Measurements from ENCODE around the gene NRROS. TPM values are rescaled to one million over a fixed set of nuclear protein-coding genes. Genes with fewer than 3 reads are reported as not detected.

The NRROS gene
- total RNA-seq, 1 experiment from 2014 or later = not detected

- DNase-seq = no peak
- Histone ChIP-seq H3K9me3 (replicated peaks) (no peaks in the 10 kb centered on the region; the same call in 1 of the 2 replicates), H3K27ac (no peak overlapping the region), H3K27me3 (no peaks in the 10 kb centered on the region), H3K36me3 (no peaks in the 10 kb centered on the region), H3K4me1 (peaks cover 13% of the 10 kb centered on the region), H3K4me3 (no peak overlapping the region)
Measured at GRCh38 chr3:196670339-196670738, 30.8 kb downstream of the NRROS start.

GRCh38 chr3:196673632-196674031 lies 34.1 kb downstream of the NRROS start:
- Histone ChIP-seq H3K9me3 (replicated peaks) (no peaks in the 10 kb centered on the region; the same call in 1 of the 2 replicates), H3K4me3 (no peak overlapping the region), H3K36me3 (no peaks in the 10 kb centered on the region), H3K27ac (no peak overlapping the region), H3K27me3 (no peaks in the 10 kb centered on the region; the same call in 1 of the 2 replicates), H3K4me1 (no peaks in the 10 kb centered on the region)
- DNase-seq = no peak

- Histone ChIP-seq H3K4me1 (no peaks in the 10 kb centered on the region), H3K27me3 (no peaks in the 10 kb centered on the region; the same call in 1 of the 2 replicates), H3K36me3 (no peaks in the 10 kb centered on the region), H3K9me3 (replicated peaks) (no peaks in the 10 kb centered on the region; the same call in 1 of the 2 replicates), H3K4me3 (no peak overlapping the region), H3K27ac (no peak overlapping the region)
- no peak for DNase-seq
Measured at GRCh38 chr3:196677353-196677752, 37.9 kb downstream of the NRROS start.

- DNase-seq = no peak
- H3K9me3 ChIP-seq (replicated peaks) = no peaks in the 10 kb centered on the region; the same call in 1 of the 2 replicates
- no peaks in the 10 kb centered on the region for H3K4me1 ChIP-seq
- no peaks in the 10 kb centered on the region; the same call in 1 of the 2 replicates for H3K27me3 ChIP-seq
- no peak overlapping the region for H3K4me3 ChIP-seq
- no peak overlapping the region for H3K27ac ChIP-seq
- H3K36me3 ChIP-seq = no peaks in the 10 kb centered on the region
Measured at GRCh38 chr3:196677931-196678330, 38.4 kb downstream of the NRROS start.

- H3K27ac ChIP-seq = no peak overlapping the region
- no peaks in the 10 kb centered on the region; the same call in 1 of the 2 replicates for H3K4me1 ChIP-seq
- H3K36me3 ChIP-seq = no peaks in the 10 kb centered on the region
- H3K4me3 ChIP-seq = no peak overlapping the region
- no peaks in the 10 kb centered on the region; the same call in 1 of the 2 replicates for H3K27me3 ChIP-seq
- H3K9me3 ChIP-seq (replicated peaks) = no peaks in the 10 kb centered on the region
- DNase-seq = peak; percentile 30 to 77
Measured at GRCh38 chr3:196684548-196685407, 45.3 kb downstream of the NRROS start.

GRCh38 chr3:196686436-196686835 lies 46.9 kb downstream of the NRROS start:
- no peak for DNase-seq
- no peak overlapping the region for H3K4me3 ChIP-seq
- no peak overlapping the region for H3K27ac ChIP-seq
- no peaks in the 10 kb centered on the region; the same call in 1 of the 2 replicates for H3K27me3 ChIP-seq
- H3K36me3 ChIP-seq = no peaks in the 10 kb centered on the region
- H3K4me1 ChIP-seq = no peaks in the 10 kb centered on the region; the same call in 1 of the 2 replicates
- H3K9me3 ChIP-seq (replicated peaks) = no peaks in the 10 kb centered on the region

- H3K4me3 ChIP-seq = no peak overlapping the region
- H3K36me3 ChIP-seq = no peaks in the 10 kb centered on the region
- DNase-seq = no peak
- H3K27me3 ChIP-seq = no peaks in the 10 kb centered on the region; the same call in 1 of the 2 replicates
- no peak overlapping the region for H3K27ac ChIP-seq
- no peaks in the 10 kb centered on the region for H3K9me3 ChIP-seq (replicated peaks)
- no peaks in the 10 kb centered on the region; the same call in 1 of the 2 replicates for H3K4me1 ChIP-seq
Measured at GRCh38 chr3:196688349-196688748, 48.9 kb downstream of the NRROS start.

GRCh38 chr3:196689941-196690660 lies 50.6 kb downstream of the NRROS start:
- no peaks in the 10 kb centered on the region for H3K36me3 ChIP-seq
- H3K4me1 ChIP-seq = no peaks in the 10 kb centered on the region; the same call in 1 of the 2 replicates
- no peaks in the 10 kb centered on the region; the same call in 1 of the 2 replicates for H3K27me3 ChIP-seq
- H3K9me3 ChIP-seq (replicated peaks) = no peaks in the 10 kb centered on the region
- H3K4me3 ChIP-seq = no peak overlapping the region
- DNase-seq = no peak
- no peak overlapping the region for H3K27ac ChIP-seq

GRCh38 chr3:196691386-196691785 lies 51.9 kb downstream of the NRROS start:
- DNase-seq = no peak
- no peak overlapping the region for H3K4me3 ChIP-seq
- H3K4me1 ChIP-seq = no peaks in the 10 kb centered on the region
- no peaks in the 10 kb centered on the region for H3K9me3 ChIP-seq (replicated peaks)
- H3K36me3 ChIP-seq = no peaks in the 10 kb centered on the region
- no peak overlapping the region for H3K27ac ChIP-seq
- no peaks in the 10 kb centered on the region; the same call in 1 of the 2 replicates for H3K27me3 ChIP-seq

GRCh38 chr3:196694202-196694638 lies 54.7 kb downstream of the NRROS start:
- Histone ChIP-seq H3K4me3 (no peak overlapping the region), H3K27me3 (no peaks in the 10 kb centered on the region), H3K27ac (no peak overlapping the region), H3K9me3 (replicated peaks) (no peaks in the 10 kb centered on the region), H3K4me1 (no peaks in the 10 kb centered on the region), H3K36me3 (no peaks in the 10 kb centered on the region)
- DNase-seq = peak in 1 of 2 experiments; percentile 13

GRCh38 chr3:196694941-196695848 lies 55.7 kb downstream of the NRROS start:
- H3K36me3 ChIP-seq = no peaks in the 10 kb centered on the region
- no peaks in the 10 kb centered on the region for H3K27me3 ChIP-seq
- H3K4me1 ChIP-seq = no peaks in the 10 kb centered on the region
- no peak overlapping the region for H3K4me3 ChIP-seq
- no peaks in the 10 kb centered on the region for H3K9me3 ChIP-seq (replicated peaks)
- DNase-seq = no peak
- no peak overlapping the region for H3K27ac ChIP-seq

- Histone ChIP-seq H3K9me3 (replicated peaks) (no peaks in the 10 kb centered on the region), H3K27ac (no peak overlapping the region), H3K27me3 (no peaks in the 10 kb centered on the region), H3K36me3 (no peaks in the 10 kb centered on the region), H3K4me3 (no peak overlapping the region), H3K4me1 (no peaks in the 10 kb centered on the region)
- no peak for DNase-seq
Measured at GRCh38 chr3:196695849-196696226, 56.3 kb downstream of the NRROS start.

- H3K4me3 ChIP-seq = no peak overlapping the region
- H3K36me3 ChIP-seq = no peaks in the 10 kb centered on the region
- H3K27ac ChIP-seq = no peak overlapping the region
- no peak for DNase-seq
- no peaks in the 10 kb centered on the region for H3K27me3 ChIP-seq
- no peaks in the 10 kb centered on the region for H3K4me1 ChIP-seq
- no peaks in the 10 kb centered on the region for H3K9me3 ChIP-seq (replicated peaks)
Measured at GRCh38 chr3:196697270-196697669, 57.8 kb downstream of the NRROS start.

- Histone ChIP-seq H3K27ac (no peak overlapping the region), H3K36me3 (no peaks in the 10 kb centered on the region), H3K9me3 (replicated peaks) (no peaks in the 10 kb centered on the region), H3K4me1 (no peaks in the 10 kb centered on the region), H3K4me3 (no peak overlapping the region), H3K27me3 (no peaks in the 10 kb centered on the region)
- DNase-seq = no peak
Measured at GRCh38 chr3:196699749-196700148, 60.3 kb downstream of the NRROS start.

All from SJCRH30 (cell line).